HEK293 (cell line): ENCODE measurements around the gene CCL4.
A peak's percentile ranks its signal among the peaks of the same experiment; 100 is the strongest.

ENCODE experiments used
- CTCF ChIP-seq: fragments of 450-650 bp; formaldehyde crosslinking; IDR thresholded peaks from 2 replicates; pipeline ENCODE4 v1.5.1; 2016; ENCODE audit warnings: missing biosample characterization, missing genetic modification characterization
- GLIS1 ChIP-seq: fragments of 450-650 bp; formaldehyde crosslinking; IDR thresholded peaks from 2 replicates; pipeline ENCODE4 v1.5.1; 2016; ENCODE audit warnings: missing biosample characterization, missing genetic modification characterization
- SP7 ChIP-seq: fragments of 450-650 bp; formaldehyde crosslinking; IDR thresholded peaks from 2 replicates; pipeline ENCODE4 v1.5.1; 2016; ENCODE audit warnings: missing biosample characterization, missing genetic modification characterization
- WT1 ChIP-seq: fragments of 450-650 bp; formaldehyde crosslinking; IDR thresholded peaks from 2 replicates; pipeline ENCODE4 v1.5.1; 2016; ENCODE audit warnings: missing biosample characterization, missing genetic modification characterization
- YY2 ChIP-seq: fragments of 450-650 bp; formaldehyde crosslinking; IDR thresholded peaks from 2 replicates; pipeline ENCODE4 v1.5.1; 2016; ENCODE audit warnings: missing biosample characterization, missing genetic modification characterization
- ZBTB1 ChIP-seq: fragments of 450-650 bp; formaldehyde crosslinking; IDR thresholded peaks from 2 replicates; pipeline ENCODE4 v1.5.1; 2016; ENCODE audit warnings: missing biosample characterization, missing genetic modification characterization
- ZBTB17 ChIP-seq: fragments of 450-650 bp; formaldehyde crosslinking; IDR thresholded peaks from 2 replicates; pipeline ENCODE4 v1.5.1; 2016; ENCODE audit warnings: missing biosample characterization, missing genetic modification characterization
- ZBTB21 ChIP-seq: fragments of 450-650 bp; formaldehyde crosslinking; IDR thresholded peaks from 2 replicates; pipeline ENCODE4 v1.5.1; 2017; ENCODE audit warnings: missing biosample characterization, missing genetic modification characterization
- ZBTB44 ChIP-seq: fragments of 450-650 bp; IDR thresholded peaks from 2 replicates; pipeline ENCODE4 v1.5.1; 2018; ENCODE audit warnings: missing biosample characterization, mild to moderate bottlenecking, missing genetic modification characterization
- ZEB2 ChIP-seq: fragments of 450-650 bp; formaldehyde crosslinking; IDR thresholded peaks from 2 replicates; pipeline ENCODE4 v1.5.1; 2016; ENCODE audit warnings: missing biosample characterization, missing genetic modification characterization
- ZFP69B ChIP-seq: fragments of 450-650 bp; formaldehyde crosslinking; IDR thresholded peaks from 2 replicates; pipeline ENCODE4 v1.5.1; 2016; ENCODE audit warnings: missing biosample characterization, missing genetic modification characterization
- ZIC2 ChIP-seq: fragments of 450-650 bp; formaldehyde crosslinking; IDR thresholded peaks from 2 replicates; pipeline ENCODE4 v1.5.1; 2016; ENCODE audit warnings: missing biosample characterization, missing genetic modification characterization
- ZNF114 ChIP-seq: fragments of 450-650 bp; formaldehyde crosslinking; IDR thresholded peaks from 2 replicates; pipeline ENCODE4 v1.5.0; 2017; ENCODE audit warnings: missing biosample characterization, missing genetic modification characterization
- ZNF2 ChIP-seq: fragments of 450-650 bp; formaldehyde crosslinking; IDR thresholded peaks from 2 replicates; pipeline ENCODE4 v1.5.1; 2016; ENCODE audit warnings: missing biosample characterization, missing genetic modification characterization
- ZNF239 ChIP-seq: fragments of 450-650 bp; formaldehyde crosslinking; IDR thresholded peaks from 2 replicates; pipeline ENCODE4 v1.5.1; 2016; ENCODE audit warnings: missing biosample characterization, missing genetic modification characterization
- ZNF24 ChIP-seq: fragments of 450-650 bp; formaldehyde crosslinking; IDR thresholded peaks from 2 replicates; pipeline ENCODE4 v1.5.1; 2016; ENCODE audit warnings: missing biosample characterization, missing genetic modification characterization
- ZNF335 ChIP-seq: fragments of 450-650 bp; formaldehyde crosslinking; conservative IDR thresholded peaks from 2 replicates; pipeline ENCODE4 v1.5.1; 2016; ENCODE audit warnings: missing biosample characterization, missing genetic modification characterization
- ZNF362 ChIP-seq: fragments of 450-650 bp; formaldehyde crosslinking; IDR thresholded peaks from 2 replicates; pipeline ENCODE4 v1.5.1; 2016; ENCODE audit warnings: missing biosample characterization, missing genetic modification characterization
- ZNF391 ChIP-seq: fragments of 450-650 bp; formaldehyde crosslinking; IDR thresholded peaks from 2 replicates; pipeline ENCODE4 v1.5.1; 2016; ENCODE audit warnings: low read depth, missing biosample characterization, missing genetic modification characterization, borderline replicate concordance
- ZNF518A ChIP-seq: fragments of 450-650 bp; formaldehyde crosslinking; conservative IDR thresholded peaks from 2 replicates; pipeline ENCODE4 v1.5.1; 2016; ENCODE audit warnings: low read depth, missing biosample characterization, missing genetic modification characterization
- ZNF629 ChIP-seq: fragments of 450-650 bp; formaldehyde crosslinking; IDR thresholded peaks from 2 replicates; pipeline ENCODE4 v1.5.1; 2017; ENCODE audit warnings: missing biosample characterization, missing genetic modification characterization
- ZNF654 ChIP-seq: fragments of 450-650 bp; formaldehyde crosslinking; IDR thresholded peaks from 2 replicates; pipeline ENCODE4 v1.5.1; 2016; ENCODE audit warnings: low read depth, missing biosample characterization, missing genetic modification characterization
- ZNF660 ChIP-seq: fragments of 450-650 bp; IDR thresholded peaks from 2 replicates; pipeline ENCODE4 v1.5.1; 2018; ENCODE audit warnings: missing biosample characterization, mild to moderate bottlenecking, missing genetic modification characterization
- ZNF664 ChIP-seq: fragments of 450-650 bp; formaldehyde crosslinking; IDR thresholded peaks from 2 replicates; pipeline ENCODE4 v1.5.1; 2016; ENCODE audit warnings: missing biosample characterization, missing genetic modification characterization
- ZNF76 ChIP-seq: fragments of 450-650 bp; formaldehyde crosslinking; IDR thresholded peaks from 2 replicates; pipeline ENCODE4; 2016; ENCODE audit warnings: low read depth, missing biosample characterization, missing genetic modification characterization, borderline replicate concordance
- ZNF776 ChIP-seq: fragments of 450-650 bp; formaldehyde crosslinking; IDR thresholded peaks from 2 replicates; pipeline ENCODE4 v1.5.0; 2017; ENCODE audit warnings: missing biosample characterization, missing genetic modification characterization, borderline replicate concordance
- ZSCAN30 ChIP-seq: fragments of 450-650 bp; IDR thresholded peaks from 2 replicates; pipeline ENCODE4 v1.5.1; 2018; ENCODE audit warnings: missing biosample characterization, mild to moderate bottlenecking, missing genetic modification characterization, moderate library complexity
- ZSCAN4 ChIP-seq: fragments of 450-650 bp; formaldehyde crosslinking; IDR thresholded peaks from 2 replicates; pipeline ENCODE4 v1.5.1; 2017; ENCODE audit warnings: missing biosample characterization, missing genetic modification characterization

Gene CCL4

GRCh38 chr17:36148559-36149295 is 45.1 kb downstream of the CCL4 start (continued):
- TF ChIP-seq ZNF518A (tag by site-specific recombination) (0 out of 2 replicates have a peak, but pooled peaks have one; percentile 29), ZNF776 (tag by site-specific recombination) (no peak), ZNF391 (tag by site-specific recombination) (no peak), ZBTB44 (tag by site-specific recombination) (peak; percentile 83), ZEB2 (peak; percentile 57), WT1 (0 out of 2 replicates have a peak, but pooled peaks have one; percentile 47), GLIS1 (tag by site-specific recombination) (peak; percentile 97), ZSCAN4 (tag by site-specific recombination) (0 out of 2 replicates have a peak, but pooled peaks have one; percentile 18), ZFP69B (tag by site-specific recombination) (peak; percentile 64; the same call in 1 of the 2 replicates), ZBTB17 (tag by site-specific recombination) (peak; percentile 90), CTCF (tag by site-specific recombination) (peak; percentile 99), ZBTB1 (tag by site-specific recombination) (peak; percentile 13; the same call in 1 of the 2 replicates), ZNF660 (tag by site-specific recombination) (peak; percentile 90), ZNF629 (tag by site-specific recombination) (peak; percentile 61; the same call in 1 of the 2 replicates), ZNF24 (peak; percentile 57; the same call in 1 of the 2 replicates), SP7 (tag by site-specific recombination) (peak; percentile 34; the same call in 1 of the 2 replicates), ZNF335 (tag by site-specific recombination) (no peak), ZNF362 (tag by site-specific recombination) (peak; percentile 70), ZNF239 (tag by site-specific recombination) (no peak), ZNF664 (peak; percentile 25; the same call in 1 of the 2 replicates), ZIC2 (tag by site-specific recombination) (peak; percentile 96), ZBTB21 (tag by site-specific recombination) (0 out of 2 replicates have a peak, but pooled peaks have one; percentile 16), ZNF76 (tag by site-specific recombination) (peak; percentile 59; the same call in 1 of the 2 replicates), YY2 (peak; percentile 76), ZNF114 (tag by site-specific recombination) (no peak), ZNF654 (tag by site-specific recombination) (peak; percentile 100), ZSCAN30 (tag by site-specific recombination) (peak; percentile 32; the same call in 1 of the 2 replicates), ZNF2 (tag by site-specific recombination) (peak; percentile 100)
